Sigmoid colon (tissue), 4 donors: Measurements from ENCODE around the gene NUDT21.

Experiments
- EP300 ChIP-seq, 4 donors: sonication (generic); formaldehyde crosslinking; IDR thresholded peaks; one replicate each; pipeline ENCODE4 v1.6.1; 2017; ENCODE audit warnings: antibody characterized with exemption in 4 of 4
- POLR2A ChIP-seq, 2 donors: fragments of 450-650 bp; IDR thresholded peaks; one replicate each; pipeline ENCODE4 v1.6.1; 2016; ENCODE audit warnings: antibody characterized with exemption in 2 of 2, mild to moderate bottlenecking in 2 of 2, moderate library complexity in 2 of 2
- TF ChIP-seq, protein P1 (sequence below), 4 experiments: fragments of 450-650 bp in 3 of 4; fragments of 200-600 bp in 1 of 4; IDR thresholded peaks; one replicate each; pipeline ENCODE4 v1.5.1; 2016 to 2019; ENCODE audit warnings: antibody characterized with exemption in 4 of 4, mild to moderate bottlenecking in 3 of 4, moderate library complexity in 2 of 4

DNA sequence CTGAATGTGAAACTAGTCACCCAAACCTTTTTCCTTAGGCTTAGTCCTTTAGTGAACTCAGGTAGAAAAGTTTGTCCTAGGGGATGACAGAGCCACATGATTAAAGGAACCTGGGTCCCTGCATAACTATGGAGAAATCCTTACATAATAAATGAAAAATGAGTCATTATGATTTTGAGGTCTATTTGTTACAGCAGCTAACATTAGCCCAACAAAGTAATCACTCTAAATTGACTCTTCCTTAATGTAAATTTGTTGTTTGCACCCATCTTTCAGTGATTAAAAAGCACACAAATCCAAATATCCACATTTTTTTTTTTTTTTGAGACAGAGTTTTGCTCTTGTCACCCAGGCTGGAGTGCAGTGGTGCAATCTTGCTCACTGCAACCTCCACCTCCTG is 32.3 kb upstream of the NUDT21 start:
- TF ChIP-seq, protein P1, sequence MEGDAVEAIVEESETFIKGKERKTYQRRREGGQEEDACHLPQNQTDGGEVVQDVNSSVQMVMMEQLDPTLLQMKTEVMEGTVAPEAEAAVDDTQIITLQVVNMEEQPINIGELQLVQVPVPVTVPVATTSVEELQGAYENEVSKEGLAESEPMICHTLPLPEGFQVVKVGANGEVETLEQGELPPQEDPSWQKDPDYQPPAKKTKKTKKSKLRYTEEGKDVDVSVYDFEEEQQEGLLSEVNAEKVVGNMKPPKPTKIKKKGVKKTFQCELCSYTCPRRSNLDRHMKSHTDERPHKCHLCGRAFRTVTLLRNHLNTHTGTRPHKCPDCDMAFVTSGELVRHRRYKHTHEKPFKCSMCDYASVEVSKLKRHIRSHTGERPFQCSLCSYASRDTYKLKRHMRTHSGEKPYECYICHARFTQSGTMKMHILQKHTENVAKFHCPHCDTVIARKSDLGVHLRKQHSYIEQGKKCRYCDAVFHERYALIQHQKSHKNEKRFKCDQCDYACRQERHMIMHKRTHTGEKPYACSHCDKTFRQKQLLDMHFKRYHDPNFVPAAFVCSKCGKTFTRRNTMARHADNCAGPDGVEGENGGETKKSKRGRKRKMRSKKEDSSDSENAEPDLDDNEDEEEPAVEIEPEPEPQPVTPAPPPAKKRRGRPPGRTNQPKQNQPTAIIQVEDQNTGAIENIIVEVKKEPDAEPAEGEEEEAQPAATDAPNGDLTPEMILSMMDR (IDR thresholded peaks at IDR 0.05) = no peak
- TF ChIP-seq EP300 (IDR thresholded peaks at IDR 0.05) (no peak), POLR2A (IDR thresholded peaks at IDR 0.05) (no peak)
